Dendritic cell treated with granulocyte-macrophage colony-stimulating factor and Interleukin-4, amounts not matched to agents 40 ng/mL and 50 ng/mL, for 4 days (primary cell): ENCODE data around the gene HEPN1.

Experiments
- H3K27ac Mint-ChIP-seq: one replicate; pipeline ENCODE4 v1.8.0; 2022; ENCODE audit warnings: mild to moderate bottlenecking, mixed read lengths
- H3K27me3 Mint-ChIP-seq: one replicate; pipeline ENCODE4 v1.8.0; 2022; ENCODE audit warnings: mild to moderate bottlenecking, mixed read lengths
- H3K36me3 Mint-ChIP-seq: one replicate; pipeline ENCODE4 v1.8.0; 2022; ENCODE audit warnings: low read depth, mixed read lengths
- H3K4me1 Mint-ChIP-seq: one replicate; pipeline ENCODE4 v1.8.0; 2022; ENCODE audit warnings: low read depth, mixed read lengths
- H3K4me3 Mint-ChIP-seq: one replicate; pipeline ENCODE4 v1.8.0; 2022; ENCODE audit warnings: mild to moderate bottlenecking, moderate library complexity, mixed read lengths
- H3K9me3 Mint-ChIP-seq: one replicate; pipeline ENCODE4 v1.8.0; 2022; ENCODE audit warnings: mixed read lengths
- intact Hi-C: fragments of 100-400 bp; cut with micrococcal nuclease; formaldehyde crosslinking; loops from one replicate; pipeline ENCODE4 v1.15.0; 2022

Gene HEPN1

DNA sequence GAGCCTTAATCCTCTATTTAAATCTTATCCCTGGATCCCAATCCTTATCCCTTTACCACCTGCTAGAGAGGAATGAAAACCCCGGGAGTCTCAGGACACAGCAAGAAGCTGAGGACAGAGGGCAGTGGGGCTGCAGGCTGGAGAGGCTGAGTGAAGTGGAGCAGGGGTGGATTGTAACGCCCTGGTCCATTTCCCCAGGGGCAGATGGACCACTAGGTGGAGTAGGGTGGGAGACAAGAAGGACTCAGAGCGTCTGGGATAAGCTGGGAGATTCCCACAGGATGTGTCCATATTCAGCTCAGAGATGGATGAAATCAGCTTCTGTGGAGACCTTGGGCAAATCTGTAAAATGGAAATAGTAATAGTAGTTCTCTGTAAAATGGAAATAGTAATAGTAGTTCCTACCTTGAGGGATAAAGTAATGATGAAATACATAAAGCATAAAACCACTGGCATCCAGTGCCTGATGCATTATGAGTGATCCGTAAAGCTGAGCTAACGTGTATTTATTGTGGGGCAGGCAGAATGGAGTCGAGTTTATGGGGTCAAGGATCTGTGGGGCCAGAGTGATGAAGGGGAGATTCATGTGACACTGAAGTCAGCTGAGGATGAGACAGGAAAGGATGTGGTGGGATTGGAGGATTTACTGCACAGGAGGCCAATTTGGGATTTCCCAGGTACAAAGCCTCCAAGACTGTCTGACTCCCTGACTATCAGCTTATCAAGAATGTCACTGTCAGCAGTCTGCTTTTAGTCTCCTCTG, 19.5 kb upstream of the HEPN1 start:
- intact Hi-C loops = no loop called here
- peaks cover 24% of the 10 kb centered on the region for H3K27me3 Mint-ChIP-seq

DNA sequence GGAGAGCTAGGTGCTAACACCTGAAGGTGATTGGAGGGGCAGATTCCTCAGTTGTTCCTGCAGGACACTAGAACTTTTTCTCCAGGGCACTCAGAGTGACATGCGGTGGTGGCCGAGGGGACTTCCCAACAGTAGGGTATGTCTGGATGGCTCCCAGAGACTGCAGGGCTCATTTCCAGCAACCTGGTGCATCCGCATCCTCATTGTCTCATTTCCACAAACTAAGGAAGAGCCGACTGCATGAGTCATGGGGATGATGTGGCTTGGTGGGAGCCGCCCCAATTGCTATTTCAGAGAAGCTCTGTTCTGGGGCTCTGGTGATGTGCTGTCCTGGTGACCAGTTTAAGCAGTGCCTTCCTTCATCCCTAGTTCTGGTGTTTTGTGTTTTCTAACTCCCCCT, 18.6 kb upstream of the HEPN1 start:
- intact Hi-C loops = no loop called here
- H3K27ac Mint-ChIP-seq = no peak overlapping the region
- peaks cover 18% of the 10 kb centered on the region for H3K4me1 Mint-ChIP-seq
- no peaks in the 10 kb centered on the region for H3K36me3 Mint-ChIP-seq
- H3K27me3 Mint-ChIP-seq = peaks cover 26% of the 10 kb centered on the region
- H3K9me3 Mint-ChIP-seq = no peaks in the 10 kb centered on the region
- no peak overlapping the region for H3K4me3 Mint-ChIP-seq

More for the DNA sequence above, 19.5 kb upstream of the HEPN1 start:
- Mint-ChIP-seq H3K9me3 (no peaks in the 10 kb centered on the region), H3K36me3 (no peaks in the 10 kb centered on the region), H3K4me3 (no peak overlapping the region), H3K27ac (no peak overlapping the region), H3K4me1 (peaks cover 18% of the 10 kb centered on the region)

- peaks cover 23% of the 10 kb centered on the region for H3K27me3 Mint-ChIP-seq
- H3K4me1 Mint-ChIP-seq = peaks cover 7% of the 10 kb centered on the region
- H3K27ac Mint-ChIP-seq = no peak overlapping the region
- no peaks in the 10 kb centered on the region for H3K9me3 Mint-ChIP-seq
- H3K4me3 Mint-ChIP-seq = no peak overlapping the region
- intact Hi-C loops = no loop called here
- H3K36me3 Mint-ChIP-seq = no peaks in the 10 kb centered on the region
Measured at GRCh38 chr11:124902616-124903015, 16.4 kb upstream of the HEPN1 start.

- Mint-ChIP-seq H3K4me1 (no peaks in the 10 kb centered on the region), H3K36me3 (no peaks in the 10 kb centered on the region), H3K27me3 (peaks cover 11% of the 10 kb centered on the region), H3K27ac (no peak overlapping the region), H3K9me3 (peaks cover 20% of the 10 kb centered on the region), H3K4me3 (no peak overlapping the region)
- intact Hi-C loops = no loop called here
Measured at GRCh38 chr11:124915541-124916369, 3.3 kb upstream of the HEPN1 start.

- H3K4me1 Mint-ChIP-seq = no peaks in the 10 kb centered on the region
- H3K36me3 Mint-ChIP-seq = no peaks in the 10 kb centered on the region
- intact Hi-C loops = no loop called here
- peaks cover 14% of the 10 kb centered on the region for H3K9me3 Mint-ChIP-seq
- H3K4me3 Mint-ChIP-seq = no peak overlapping the region
- H3K27ac Mint-ChIP-seq = no peak overlapping the region
- H3K27me3 Mint-ChIP-seq = peaks cover 12% of the 10 kb centered on the region
Measured at GRCh38 chr11:124916370-124916710, 2.7 kb upstream of the HEPN1 start.

DNA sequence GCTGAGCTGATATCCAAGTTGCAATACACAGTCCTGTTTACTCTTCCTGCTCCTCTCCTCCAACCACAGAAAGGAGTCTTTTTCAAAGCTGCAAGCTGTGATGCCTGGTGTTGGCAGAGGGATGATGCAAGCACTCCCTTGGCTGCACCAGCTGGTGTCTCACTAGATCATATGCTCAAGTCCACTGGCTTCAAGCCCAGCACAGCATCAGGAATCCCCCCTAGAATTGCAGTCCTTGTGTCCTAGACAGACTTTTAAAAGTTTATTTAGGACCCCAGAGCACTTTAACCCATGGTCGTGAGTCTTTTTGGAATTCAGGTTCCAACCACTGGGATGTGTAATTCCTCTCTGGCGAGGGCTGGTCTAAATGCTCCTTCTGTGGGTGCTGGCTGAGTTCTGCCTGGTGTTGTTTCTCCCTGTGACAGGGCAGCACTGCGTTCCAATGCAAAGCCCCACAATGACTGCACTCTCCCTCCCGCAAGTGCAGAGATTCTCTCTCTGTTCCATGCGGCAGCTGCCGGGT, 1.9 kb upstream of the HEPN1 start:
- H3K27me3 Mint-ChIP-seq = peaks cover 18% of the 10 kb centered on the region
- H3K9me3 Mint-ChIP-seq = peaks cover 6% of the 10 kb centered on the region
- intact Hi-C loops = no loop called here
- no peaks in the 10 kb centered on the region for H3K4me1 Mint-ChIP-seq
- H3K4me3 Mint-ChIP-seq = no peak overlapping the region
- H3K27ac Mint-ChIP-seq = no peak overlapping the region
- H3K36me3 Mint-ChIP-seq = no peaks in the 10 kb centered on the region

GRCh38 chr11:124919898-124920297, 848 bp downstream of the HEPN1 start:
- no peak overlapping the region for H3K4me3 Mint-ChIP-seq
- H3K27ac Mint-ChIP-seq = no peak overlapping the region
- no peaks in the 10 kb centered on the region for H3K36me3 Mint-ChIP-seq
- no peaks in the 10 kb centered on the region for H3K4me1 Mint-ChIP-seq
- intact Hi-C loops = no loop called here
- H3K9me3 Mint-ChIP-seq = no peaks in the 10 kb centered on the region
- H3K27me3 Mint-ChIP-seq = peaks cover 34% of the 10 kb centered on the region

DNA sequence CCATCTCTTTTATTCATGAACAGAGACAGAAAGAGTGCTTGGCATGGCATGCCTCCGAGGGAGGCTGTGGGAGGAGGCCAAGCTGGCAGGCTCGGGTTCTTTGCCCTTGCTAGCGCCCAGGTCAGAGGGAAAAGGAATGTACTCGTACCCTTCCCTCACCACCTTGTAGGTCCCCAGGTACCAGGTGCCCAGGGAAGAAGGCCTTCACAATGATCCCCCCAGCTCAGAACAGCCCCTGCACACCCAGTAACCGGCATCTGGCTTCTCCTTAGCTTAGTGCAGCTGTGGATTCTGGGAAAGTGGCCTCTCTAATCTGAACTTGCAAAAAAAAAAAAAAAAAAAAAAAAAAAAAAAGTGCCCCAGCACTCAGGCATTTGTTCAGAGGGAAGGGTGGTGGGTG, 1.3 kb downstream of the HEPN1 start:
- Mint-ChIP-seq H3K9me3 (no peaks in the 10 kb centered on the region), H3K4me3 (no peak overlapping the region), H3K27ac (no peak overlapping the region), H3K4me1 (no peaks in the 10 kb centered on the region), H3K27me3 (peaks cover 36% of the 10 kb centered on the region), H3K36me3 (no peaks in the 10 kb centered on the region)
- intact Hi-C loops = no loop called here

GRCh38 chr11:124920870-124921609, 2.0 kb downstream of the HEPN1 start:
- intact Hi-C loops = no loop called here
- no peak overlapping the region for H3K27ac Mint-ChIP-seq

GRCh38 chr11:124922831-124923230, 3.8 kb downstream of the HEPN1 start:
- Mint-ChIP-seq H3K9me3 (no peaks in the 10 kb centered on the region), H3K4me1 (no peaks in the 10 kb centered on the region), H3K4me3 (no peak overlapping the region), H3K27me3 (peaks cover 36% of the 10 kb centered on the region), H3K36me3 (no peaks in the 10 kb centered on the region), H3K27ac (no peak overlapping the region)
- intact Hi-C loops = no loop called here

More at GRCh38 chr11:124920870-124921609, 2.0 kb downstream of the HEPN1 start:
- Mint-ChIP-seq H3K9me3 (no peaks in the 10 kb centered on the region), H3K4me1 (no peaks in the 10 kb centered on the region), H3K36me3 (no peaks in the 10 kb centered on the region), H3K27me3 (peaks cover 36% of the 10 kb centered on the region), H3K4me3 (peak overlapping the region; percentile 47)

DNA sequence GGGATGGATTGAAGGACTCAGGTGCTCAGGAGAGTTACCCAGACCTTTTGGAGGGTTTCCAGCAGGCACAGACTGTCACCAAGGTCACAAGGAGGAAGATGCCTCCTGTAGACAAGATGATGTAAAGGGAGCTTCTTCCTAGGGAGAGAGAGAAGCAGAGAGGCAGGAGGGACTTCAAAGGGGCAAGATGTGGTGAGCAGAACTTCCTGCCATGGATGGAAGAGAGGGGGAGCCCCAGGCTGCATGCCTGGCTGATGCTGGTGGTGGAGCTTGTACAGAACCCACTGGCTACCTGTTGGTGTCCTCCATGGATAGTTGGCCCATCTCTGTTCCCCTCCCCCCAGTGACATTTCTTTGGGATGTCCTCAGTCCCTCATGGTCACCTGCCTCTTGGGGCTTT, 4.2 kb downstream of the HEPN1 start:
- no peaks in the 10 kb centered on the region for H3K9me3 Mint-ChIP-seq
- intact Hi-C loops = no loop called here
- no peak overlapping the region for H3K4me3 Mint-ChIP-seq
- H3K36me3 Mint-ChIP-seq = no peaks in the 10 kb centered on the region
- H3K27ac Mint-ChIP-seq = no peak overlapping the region
- peaks cover 36% of the 10 kb centered on the region for H3K27me3 Mint-ChIP-seq
- no peaks in the 10 kb centered on the region for H3K4me1 Mint-ChIP-seq

DNA sequence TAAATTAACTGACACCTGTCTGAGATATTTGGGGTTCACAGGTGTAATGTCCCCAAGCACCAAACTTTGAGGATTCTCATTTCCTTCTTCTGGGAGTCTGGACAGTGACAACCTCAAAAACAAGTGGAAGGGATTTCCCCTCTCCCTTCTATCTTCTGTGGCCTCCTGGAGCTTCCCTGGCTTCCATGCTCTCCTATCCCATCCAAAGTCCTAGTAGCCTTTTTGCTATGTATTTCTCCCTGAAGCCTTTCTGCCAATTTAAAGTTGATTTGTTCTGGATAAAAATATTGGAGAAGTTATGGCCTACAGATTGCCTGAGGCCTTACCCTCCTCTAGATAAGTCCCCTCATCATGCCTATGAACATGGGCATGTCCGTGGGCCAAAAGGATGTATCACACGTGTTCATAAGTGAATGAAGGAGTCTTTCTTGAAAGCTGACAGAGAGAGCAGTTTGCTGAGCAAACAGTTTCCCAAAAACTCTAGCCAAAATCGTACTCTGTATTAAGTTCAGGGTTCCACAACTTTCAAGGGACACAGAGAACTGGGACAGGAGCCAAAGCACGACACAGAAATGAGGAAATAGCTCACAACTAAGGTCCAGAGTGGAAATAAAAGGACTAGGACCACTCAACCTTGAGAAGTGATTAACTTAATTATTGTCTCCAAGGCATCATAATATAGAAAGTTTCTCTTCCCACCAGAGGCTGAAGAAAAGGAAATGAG, 10.1 kb downstream of the HEPN1 start:
- H3K27ac Mint-ChIP-seq = no peak overlapping the region
- intact Hi-C loops = no loop called here
- no peaks in the 10 kb centered on the region for H3K36me3 Mint-ChIP-seq
- H3K9me3 Mint-ChIP-seq = no peaks in the 10 kb centered on the region
- peaks cover 9% of the 10 kb centered on the region for H3K4me1 Mint-ChIP-seq
- H3K4me3 Mint-ChIP-seq = no peak overlapping the region
- peaks cover 2% of the 10 kb centered on the region for H3K27me3 Mint-ChIP-seq

- Mint-ChIP-seq H3K4me1 (peaks cover 9% of the 10 kb centered on the region), H3K9me3 (no peaks in the 10 kb centered on the region), H3K27me3 (peaks cover 2% of the 10 kb centered on the region), H3K4me3 (no peak overlapping the region), H3K36me3 (no peaks in the 10 kb centered on the region), H3K27ac (no peak overlapping the region)
- intact Hi-C loops = no loop called here
Measured at GRCh38 chr11:124930799-124931198, 11.7 kb downstream of the HEPN1 start.
